Endothelial cell of umbilical vein (primary cell): ENCODE data around the gene ALG5. TPM values are rescaled to one million over a fixed set of nuclear protein-coding genes. Genes with fewer than 3 reads are reported as not detected.

Experiments
- BruUV-seq: library from RNA; stranded (reverse); fragments of 400-500 nt; replicated peaks from 2 replicates; lab custom pipeline; 2021; lab: Mats Ljungman, UMichigan
- CTCF ChIA-PET: fragments of 300-600, 350-600 bp; sonication (Branson Sonifier 250); formaldehyde crosslinking; loops from one replicate; lab custom pipeline; 2021; ENCODE audit warnings: antibody characterized with exemption, inconsistent platforms; lab: Charles Lee
- POLR2A ChIA-PET: fragments of 300-600, 350-600 bp; sonication (Branson Sonifier 250); formaldehyde crosslinking; loops from one replicate; lab custom pipeline; 2021; ENCODE audit warnings: antibody characterized with exemption, inconsistent platforms; lab: Charles Lee
- DNase-seq: peaks from one replicate; pipeline ENCODE4 v3.0.0-alpha.2; 2011; ENCODE audit warnings: low read depth, low spot score
- FAIRE-seq: peaks from 2 replicates; lab custom pipeline; 2011; peaks lifted over from hg19 to GRCh38; lab: Jason Lieb, UNC
- H2AFZ ChIP-seq: 2 replicates; pipeline ENCODE4 v1.6.0; 2012; ENCODE audit warnings: low read depth, low read length, control low read depth, inconsistent platforms
- H3K27ac ChIP-seq: 2 replicates; pipeline ENCODE4 v1.5.1; 2011; ENCODE audit warnings: low read depth, mild to moderate bottlenecking, control low read depth, low read length, moderate library complexity; ENCODE audit not compliant: insufficient read depth
- H3K27me3 ChIP-seq, 2 experiments: 2 replicates each; pipeline versions ENCODE4 v1.6.0 to v1.6.1; 2011; ENCODE audit warnings: low read length in 2 of 2, mixed read lengths in 1 of 2; ENCODE audit not compliant: control insufficient read depth in 2 of 2, insufficient read depth in 2 of 2
- H3K36me3 ChIP-seq, 2 experiments: 2 replicates in 1 of 2; 3 replicates in 1 of 2; pipeline ENCODE4 v1.5.1; 2011; ENCODE audit warnings: low read length in 2 of 2, mild to moderate bottlenecking in 1 of 2, moderate library complexity in 1 of 2; ENCODE audit not compliant: control insufficient read depth in 2 of 2, insufficient read depth in 2 of 2; ENCODE audit errors: extremely low read depth in 1 of 2
- H3K4me1 ChIP-seq: 3 replicates; pipeline ENCODE4 v1.5.1; 2011; ENCODE audit warnings: mild to moderate bottlenecking, low read length; ENCODE audit not compliant: control insufficient read depth, insufficient read depth; ENCODE audit errors: extremely low read depth
- H3K4me2 ChIP-seq: 2 replicates; pipeline ENCODE4 v1.6.1; 2011; ENCODE audit warnings: low read length, control low read depth, mixed read lengths; ENCODE audit not compliant: insufficient read depth
- H3K4me3 ChIP-seq, 3 experiments: fragments of 200-600 bp in 1 of 3; sonication (generic), shearing (Covaris generic) in 1 of 3; replicated peaks in 1 of 3; 2 replicates each; pipeline ENCODE4 v1.5.1; 2011 to 2016; ENCODE audit warnings: control low read depth in 3 of 3, low read length in 3 of 3, mild to moderate bottlenecking in 2 of 3, inconsistent platforms in 1 of 3, low read depth in 1 of 3, moderate library complexity in 1 of 3; ENCODE audit not compliant: insufficient read depth in 1 of 3
- H3K79me2 ChIP-seq: 2 replicates; pipeline ENCODE4 v1.6.0; 2012; ENCODE audit warnings: low read length, inconsistent platforms; ENCODE audit not compliant: control insufficient read depth, insufficient read depth
- H3K9ac ChIP-seq: replicated peaks from 2 replicates; pipeline ENCODE3; 2011; ENCODE audit warnings: low read length, control low read depth; ENCODE audit not compliant: insufficient read depth; ENCODE audit errors: extremely low read depth
- H3K9me1 ChIP-seq: replicated peaks from 3 replicates; pipeline ENCODE4 v1.6.0; 2011; ENCODE audit warnings: mild to moderate bottlenecking, low read length; ENCODE audit not compliant: control insufficient read depth, insufficient read depth; ENCODE audit errors: extremely low read depth
- H3K9me3 ChIP-seq: replicated peaks from 2 replicates; pipeline ENCODE4 v1.5.1; 2012; ENCODE audit warnings: low read length, inconsistent platforms; ENCODE audit not compliant: control insufficient read depth, insufficient read depth
- H4K20me1 ChIP-seq: replicated peaks from 2 replicates; pipeline ENCODE3; 2011; ENCODE audit warnings: mild to moderate bottlenecking, low read length; ENCODE audit not compliant: control insufficient read depth, insufficient read depth; ENCODE audit errors: extremely low read depth
- EZH2 ChIP-seq: IDR thresholded peaks from 2 replicates; pipeline ENCODE4 v1.6.1; 2012; ENCODE audit warnings: borderline replicate concordance, low read depth, mild to moderate bottlenecking, moderate library complexity, low read length, inconsistent platforms; ENCODE audit not compliant: severe bottlenecking
- FOS ChIP-seq: IDR thresholded peaks from 2 replicates; pipeline ENCODE4 v1.6.1; 2011; ENCODE audit warnings: mild to moderate bottlenecking, low read length, moderate library complexity, borderline replicate concordance; ENCODE audit not compliant: insufficient read depth
- GATA2 ChIP-seq: IDR thresholded peaks from 2 replicates; pipeline ENCODE4 v1.7.0; 2011; ENCODE audit warnings: low read depth, mild to moderate bottlenecking, moderate library complexity, mixed read lengths, low read length; ENCODE audit not compliant: insufficient read length, insufficient read depth
- JUN ChIP-seq: IDR thresholded peaks from 2 replicates; pipeline ENCODE4 v1.6.1; 2011; ENCODE audit warnings: borderline replicate concordance, low read depth; ENCODE audit not compliant: insufficient read length, insufficient read depth
- MYC ChIP-seq: IDR thresholded peaks from one replicate; pipeline ENCODE4 v1.6.1; 2011; ENCODE audit warnings: mild to moderate bottlenecking, low read depth, low read length
- POLR2A ChIP-seq: IDR thresholded peaks from 2 replicates; pipeline ENCODE4 v1.6.1; 2012; ENCODE audit warnings: low read depth, mild to moderate bottlenecking, control low read depth, low read length
- POLR2AphosphoS5 ChIP-seq: IDR thresholded peaks from 2 replicates; pipeline ENCODE4 v1.6.1; 2012; ENCODE audit warnings: low read depth, mild to moderate bottlenecking, control low read depth, low read length, moderate library complexity; ENCODE audit not compliant: insufficient read depth
- dilution Hi-C: fragments of 300-500 bp; cut with MboI; formaldehyde crosslinking; loops from one replicate; pipeline ENCODE4 v1.15.0; 2019; ENCODE audit warnings: low sequenced_read_pairs; ENCODE audit not compliant: extremely low pct_ligation_motif_present
- intact Hi-C: fragments of 100-400 bp; cut with micrococcal nuclease; formaldehyde crosslinking; loops from one replicate; pipeline ENCODE4 v1.10.0; 2022
- polyA plus RNA-seq, 4 experiments: library from polyadenylated mRNA; depleted of rRNA in 3 of 4; stranded (reverse) in 3 of 4; unstranded in 1 of 4; fragments of >200 nt; gene quantifications; 2 replicates each; pipeline versions ENCODE4 v1.2.1 to v1.2.3, GENCODE V29; 2011 to 2012; ENCODE audit warnings: missing spikeins in 1 of 4
- total RNA-seq: library from RNA; stranded (reverse); gene quantifications from 2 replicates; pipeline ENCODE4 v1.2.3, GENCODE V29; 2021
- TF ChIP-seq, protein P1 (sequence below): IDR thresholded peaks from 2 replicates; pipeline ENCODE4 v1.6.1; 2011; ENCODE audit not compliant: insufficient read depth, insufficient read length
- TF ChIP-seq, protein P2 (sequence below), 2 donors: IDR thresholded peaks; 1 replicate in 1 of 2; 2 replicates in 1 of 2; pipeline ENCODE4 v1.5.1; 2011; ENCODE audit warnings: low read length in 2 of 2, mild to moderate bottlenecking in 2 of 2, moderate library complexity in 2 of 2, control low read depth in 1 of 2, inconsistent platforms in 1 of 2, low read depth in 1 of 2; ENCODE audit not compliant: insufficient read depth in 1 of 2; ENCODE audit errors: extremely low read depth in 1 of 2

Gene ALG5
- total and polyA plus RNA-seq, 2 donors (not counting 3 experiments of a cell fraction or from before 2014, with no cell fraction given) = 24.4 to 29.3 TPM

DNA sequence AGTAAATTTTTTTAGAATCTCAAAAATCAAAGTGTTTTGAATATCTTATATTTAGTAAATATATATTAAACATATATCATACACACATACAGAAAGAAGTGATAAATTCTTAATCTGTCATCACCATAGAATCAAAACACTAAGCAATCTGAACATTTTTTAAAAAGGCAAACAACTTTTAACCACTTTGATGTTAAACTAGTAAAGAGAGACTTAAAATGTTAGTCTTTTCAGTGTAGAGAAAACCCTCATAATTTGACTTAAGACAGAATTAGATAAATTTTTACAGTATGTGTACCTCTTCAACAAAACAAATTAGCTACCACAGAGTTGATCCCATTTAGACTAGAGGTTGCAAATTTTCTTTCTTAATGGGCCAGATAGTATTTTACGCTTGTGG lies 46.9 kb upstream of the ALG5 start:
- POLR2A ChIA-PET = no interaction called here
- TF ChIP-seq JUN (no peak), FOS (no peak), GATA2 (no peak), MYC (no peak), EZH2 (no peak), POLR2AphosphoS5 (no peak), POLR2A (no peak)
- TF ChIP-seq, protein P1, sequence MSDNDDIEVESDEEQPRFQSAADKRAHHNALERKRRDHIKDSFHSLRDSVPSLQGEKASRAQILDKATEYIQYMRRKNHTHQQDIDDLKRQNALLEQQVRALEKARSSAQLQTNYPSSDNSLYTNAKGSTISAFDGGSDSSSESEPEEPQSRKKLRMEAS = no peak
- TF ChIP-seq, protein P2, sequence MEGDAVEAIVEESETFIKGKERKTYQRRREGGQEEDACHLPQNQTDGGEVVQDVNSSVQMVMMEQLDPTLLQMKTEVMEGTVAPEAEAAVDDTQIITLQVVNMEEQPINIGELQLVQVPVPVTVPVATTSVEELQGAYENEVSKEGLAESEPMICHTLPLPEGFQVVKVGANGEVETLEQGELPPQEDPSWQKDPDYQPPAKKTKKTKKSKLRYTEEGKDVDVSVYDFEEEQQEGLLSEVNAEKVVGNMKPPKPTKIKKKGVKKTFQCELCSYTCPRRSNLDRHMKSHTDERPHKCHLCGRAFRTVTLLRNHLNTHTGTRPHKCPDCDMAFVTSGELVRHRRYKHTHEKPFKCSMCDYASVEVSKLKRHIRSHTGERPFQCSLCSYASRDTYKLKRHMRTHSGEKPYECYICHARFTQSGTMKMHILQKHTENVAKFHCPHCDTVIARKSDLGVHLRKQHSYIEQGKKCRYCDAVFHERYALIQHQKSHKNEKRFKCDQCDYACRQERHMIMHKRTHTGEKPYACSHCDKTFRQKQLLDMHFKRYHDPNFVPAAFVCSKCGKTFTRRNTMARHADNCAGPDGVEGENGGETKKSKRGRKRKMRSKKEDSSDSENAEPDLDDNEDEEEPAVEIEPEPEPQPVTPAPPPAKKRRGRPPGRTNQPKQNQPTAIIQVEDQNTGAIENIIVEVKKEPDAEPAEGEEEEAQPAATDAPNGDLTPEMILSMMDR (IDR thresholded peaks at IDR 0.05; ENCODE audit: extremely low read depth in 1 of 2, insufficient read depth in 1 of 2, low read depth in 1 of 2, low read length in 2 of 2) = no peak
- BruUV-seq = no TSS peak
- no peak for DNase-seq
- intact Hi-C loops = no loop called here
- no peaks in the 10 kb centered on the region for H3K27me3 ChIP-seq
- H3K36me3 ChIP-seq = peaks cover 2 to 36% of the 10 kb centered on the region in 2 experiments
- peaks cover 3% of the 10 kb centered on the region for H4K20me1 ChIP-seq
- H3K4me3 ChIP-seq = no peak overlapping the region
- H2AFZ ChIP-seq = no peak overlapping the region
- no peaks in the 10 kb centered on the region for H3K9me1 ChIP-seq
- no peak overlapping the region for H3K4me2 ChIP-seq
- CTCF ChIA-PET = interaction anchor here (1.0 kb wide), 1 partner anchor 10 kb away, joined by 3 read pairs; no protein-coding TSS in a partner anchor
- peaks cover 7% of the 10 kb centered on the region for H3K4me1 ChIP-seq
- no peak overlapping the region for H3K27ac ChIP-seq
- H3K9ac ChIP-seq = no peak overlapping the region
- FAIRE-seq = no peak
- dilution Hi-C loops = no loop called here
- peaks cover 32% of the 10 kb centered on the region for H3K79me2 ChIP-seq
- no peaks in the 10 kb centered on the region for H3K9me3 ChIP-seq
